K562 (cell line): ENCODE results near the gene RNH1.

ENCODE experiments used
- ADNP ChIP-seq: fragments of 200-800 bp; sonication (Bioruptor generic); IDR thresholded peaks from 2 replicates; pipeline ENCODE4 v1.6.1; 2016; ENCODE audit warnings: missing genetic modification characterization, missing compliant biosample characterization
- CHD1 ChIP-seq: fragments of 200-600 bp; sonication (generic); IDR thresholded peaks from one replicate; pipeline ENCODE4 v1.6.1; 2012; ENCODE audit warnings: mild to moderate bottlenecking, moderate library complexity, low read length, inconsistent platforms
- HLTF ChIP-seq: fragments of 450-650 bp; IDR thresholded peaks from 2 replicates; pipeline ENCODE4 v1.6.1; 2016
- TF ChIP-seq, protein P1 (sequence below), 3 experiments: IDR thresholded peaks in 2 of 3; conservative IDR thresholded peaks in 1 of 3; 2 replicates each; pipeline ENCODE4 v1.5.1; 2011 to 2012; ENCODE audit warnings: low read length in 3 of 3, mild to moderate bottlenecking in 3 of 3, control low read depth in 2 of 3, improper control_type of control experiment in 1 of 3, inconsistent platforms in 1 of 3, low read depth in 1 of 3, mixed read lengths in 1 of 3, moderate library complexity in 1 of 3; ENCODE audit not compliant: insufficient read depth in 2 of 3
- TF ChIP-seq, protein P2 (sequence below), 2 experiments: fragments of 450-650 bp in 1 of 2; sonication (generic) in 1 of 2; formaldehyde crosslinking in 1 of 2; IDR thresholded peaks; 2 replicates each; pipeline versions ENCODE4 v1.7.1 to v1.9.0; 2016 to 2022; ENCODE audit warnings: inconsistent platforms in 1 of 2, mild to moderate bottlenecking in 1 of 2, missing genetic modification reagents in 1 of 2
- TF ChIP-seq, protein P3 (sequence below), 2 experiments: fragments of 450-650 bp; formaldehyde crosslinking in 1 of 2; IDR thresholded peaks; 2 replicates each; pipeline versions ENCODE4 v1.4.0 to v1.6.1; 2014 to 2020; ENCODE audit warnings: mild to moderate bottlenecking in 2 of 2, borderline replicate concordance in 1 of 2, low read depth in 1 of 2

DNA sequence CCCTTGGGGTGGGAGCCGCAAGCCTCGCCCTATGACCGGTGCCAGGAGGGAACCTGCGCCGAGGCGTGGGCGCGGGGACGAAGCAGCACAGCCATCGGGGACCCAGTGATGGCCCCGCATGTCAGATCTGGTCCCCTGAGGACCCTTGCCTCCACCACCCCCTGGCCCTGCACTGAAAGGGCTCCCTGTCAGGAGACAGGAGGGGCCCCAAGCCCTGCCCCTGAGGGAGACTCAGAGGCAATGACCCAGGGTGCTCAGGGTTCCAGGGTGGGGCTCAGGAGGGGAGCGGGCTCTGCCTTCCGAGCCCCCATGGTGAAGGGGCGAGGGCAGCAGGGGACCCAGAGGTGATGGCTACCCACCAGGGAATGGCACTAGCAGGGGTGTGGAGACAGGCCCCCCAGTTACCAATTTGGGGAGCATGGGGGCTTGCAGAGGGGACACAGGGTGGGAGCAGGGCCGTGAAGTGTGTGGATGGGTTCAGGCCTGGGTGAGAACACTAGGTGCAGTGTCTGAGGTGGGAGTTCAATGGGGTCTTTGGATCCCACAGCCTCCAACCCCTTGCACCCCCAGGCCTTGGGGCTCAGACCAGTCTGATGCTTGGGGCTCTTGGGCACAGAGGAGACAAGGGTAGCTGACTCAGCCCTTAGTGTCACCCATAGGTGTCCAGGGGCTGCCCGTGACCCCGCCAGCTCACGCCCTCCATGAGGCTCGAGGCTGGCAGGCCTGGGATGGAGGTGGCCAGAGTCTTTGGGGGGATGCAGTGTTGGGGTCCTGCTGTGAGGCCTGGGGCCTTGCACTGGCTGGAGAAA, 30.8 kb upstream of the RNH1 start:
- TF ChIP-seq, protein P1, sequence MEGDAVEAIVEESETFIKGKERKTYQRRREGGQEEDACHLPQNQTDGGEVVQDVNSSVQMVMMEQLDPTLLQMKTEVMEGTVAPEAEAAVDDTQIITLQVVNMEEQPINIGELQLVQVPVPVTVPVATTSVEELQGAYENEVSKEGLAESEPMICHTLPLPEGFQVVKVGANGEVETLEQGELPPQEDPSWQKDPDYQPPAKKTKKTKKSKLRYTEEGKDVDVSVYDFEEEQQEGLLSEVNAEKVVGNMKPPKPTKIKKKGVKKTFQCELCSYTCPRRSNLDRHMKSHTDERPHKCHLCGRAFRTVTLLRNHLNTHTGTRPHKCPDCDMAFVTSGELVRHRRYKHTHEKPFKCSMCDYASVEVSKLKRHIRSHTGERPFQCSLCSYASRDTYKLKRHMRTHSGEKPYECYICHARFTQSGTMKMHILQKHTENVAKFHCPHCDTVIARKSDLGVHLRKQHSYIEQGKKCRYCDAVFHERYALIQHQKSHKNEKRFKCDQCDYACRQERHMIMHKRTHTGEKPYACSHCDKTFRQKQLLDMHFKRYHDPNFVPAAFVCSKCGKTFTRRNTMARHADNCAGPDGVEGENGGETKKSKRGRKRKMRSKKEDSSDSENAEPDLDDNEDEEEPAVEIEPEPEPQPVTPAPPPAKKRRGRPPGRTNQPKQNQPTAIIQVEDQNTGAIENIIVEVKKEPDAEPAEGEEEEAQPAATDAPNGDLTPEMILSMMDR (IDR thresholded peaks at IDR 0.05 in 2 of 3, conservative IDR thresholded peaks at IDR 0.05 in 1 of 3; ENCODE audit: insufficient read depth in 2 of 3, low read depth in 1 of 3, low read length in 3 of 3): no peak
- TF ChIP-seq, protein P2, sequence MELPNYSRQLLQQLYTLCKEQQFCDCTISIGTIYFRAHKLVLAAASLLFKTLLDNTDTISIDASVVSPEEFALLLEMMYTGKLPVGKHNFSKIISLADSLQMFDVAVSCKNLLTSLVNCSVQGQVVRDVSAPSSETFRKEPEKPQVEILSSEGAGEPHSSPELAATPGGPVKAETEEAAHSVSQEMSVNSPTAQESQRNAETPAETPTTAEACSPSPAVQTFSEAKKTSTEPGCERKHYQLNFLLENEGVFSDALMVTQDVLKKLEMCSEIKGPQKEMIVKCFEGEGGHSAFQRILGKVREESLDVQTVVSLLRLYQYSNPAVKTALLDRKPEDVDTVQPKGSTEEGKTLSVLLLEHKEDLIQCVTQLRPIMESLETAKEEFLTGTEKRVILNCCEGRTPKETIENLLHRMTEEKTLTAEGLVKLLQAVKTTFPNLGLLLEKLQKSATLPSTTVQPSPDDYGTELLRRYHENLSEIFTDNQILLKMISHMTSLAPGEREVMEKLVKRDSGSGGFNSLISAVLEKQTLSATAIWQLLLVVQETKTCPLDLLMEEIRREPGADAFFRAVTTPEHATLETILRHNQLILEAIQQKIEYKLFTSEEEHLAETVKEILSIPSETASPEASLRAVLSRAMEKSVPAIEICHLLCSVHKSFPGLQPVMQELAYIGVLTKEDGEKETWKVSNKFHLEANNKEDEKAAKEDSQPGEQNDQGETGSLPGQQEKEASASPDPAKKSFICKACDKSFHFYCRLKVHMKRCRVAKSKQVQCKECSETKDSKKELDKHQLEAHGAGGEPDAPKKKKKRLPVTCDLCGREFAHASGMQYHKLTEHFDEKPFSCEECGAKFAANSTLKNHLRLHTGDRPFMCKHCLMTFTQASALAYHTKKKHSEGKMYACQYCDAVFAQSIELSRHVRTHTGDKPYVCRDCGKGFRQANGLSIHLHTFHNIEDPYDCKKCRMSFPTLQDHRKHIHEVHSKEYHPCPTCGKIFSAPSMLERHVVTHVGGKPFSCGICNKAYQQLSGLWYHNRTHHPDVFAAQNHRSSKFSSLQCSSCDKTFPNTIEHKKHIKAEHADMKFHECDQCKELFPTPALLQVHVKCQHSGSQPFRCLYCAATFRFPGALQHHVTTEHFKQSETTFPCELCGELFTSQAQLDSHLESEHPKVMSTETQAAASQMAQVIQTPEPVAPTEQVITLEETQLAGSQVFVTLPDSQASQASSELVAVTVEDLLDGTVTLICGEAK (IDR thresholded peaks at IDR 0.05): no peak
- TF ChIP-seq, protein P2 (CRISPR knock-in tag; IDR thresholded peaks at IDR 0.05): no peak
- TF ChIP-seq CHD1 (no peak), ADNP (no peak), HLTF (no peak)
- TF ChIP-seq, protein P3, sequence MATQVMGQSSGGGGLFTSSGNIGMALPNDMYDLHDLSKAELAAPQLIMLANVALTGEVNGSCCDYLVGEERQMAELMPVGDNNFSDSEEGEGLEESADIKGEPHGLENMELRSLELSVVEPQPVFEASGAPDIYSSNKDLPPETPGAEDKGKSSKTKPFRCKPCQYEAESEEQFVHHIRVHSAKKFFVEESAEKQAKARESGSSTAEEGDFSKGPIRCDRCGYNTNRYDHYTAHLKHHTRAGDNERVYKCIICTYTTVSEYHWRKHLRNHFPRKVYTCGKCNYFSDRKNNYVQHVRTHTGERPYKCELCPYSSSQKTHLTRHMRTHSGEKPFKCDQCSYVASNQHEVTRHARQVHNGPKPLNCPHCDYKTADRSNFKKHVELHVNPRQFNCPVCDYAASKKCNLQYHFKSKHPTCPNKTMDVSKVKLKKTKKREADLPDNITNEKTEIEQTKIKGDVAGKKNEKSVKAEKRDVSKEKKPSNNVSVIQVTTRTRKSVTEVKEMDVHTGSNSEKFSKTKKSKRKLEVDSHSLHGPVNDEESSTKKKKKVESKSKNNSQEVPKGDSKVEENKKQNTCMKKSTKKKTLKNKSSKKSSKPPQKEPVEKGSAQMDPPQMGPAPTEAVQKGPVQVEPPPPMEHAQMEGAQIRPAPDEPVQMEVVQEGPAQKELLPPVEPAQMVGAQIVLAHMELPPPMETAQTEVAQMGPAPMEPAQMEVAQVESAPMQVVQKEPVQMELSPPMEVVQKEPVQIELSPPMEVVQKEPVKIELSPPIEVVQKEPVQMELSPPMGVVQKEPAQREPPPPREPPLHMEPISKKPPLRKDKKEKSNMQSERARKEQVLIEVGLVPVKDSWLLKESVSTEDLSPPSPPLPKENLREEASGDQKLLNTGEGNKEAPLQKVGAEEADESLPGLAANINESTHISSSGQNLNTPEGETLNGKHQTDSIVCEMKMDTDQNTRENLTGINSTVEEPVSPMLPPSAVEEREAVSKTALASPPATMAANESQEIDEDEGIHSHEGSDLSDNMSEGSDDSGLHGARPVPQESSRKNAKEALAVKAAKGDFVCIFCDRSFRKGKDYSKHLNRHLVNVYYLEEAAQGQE (IDR thresholded peaks at IDR 0.05; ENCODE audit: borderline replicate concordance): no peak
- TF ChIP-seq, protein P3 (CRISPR knock-in tag; IDR thresholded peaks at IDR 0.05; ENCODE audit: low read depth): 0 out of 2 replicates have a peak, but pooled peaks have one; percentile 19
